GM23248 (cell line): ENCODE data around the gene GSTO2.

ENCODE experiments used
- EZH2 ChIP-seq: fragments of 200-600 bp; sonication (generic); IDR thresholded peaks from 2 replicates; pipeline ENCODE4 v1.6.1; 2018; ENCODE audit warnings: antibody characterized with exemption, mild to moderate bottlenecking; ENCODE audit not compliant: insufficient read depth, poor library complexity, severe bottlenecking
- EZH2phosphoT487 ChIP-seq: fragments of 200-600 bp; sonication (generic); IDR thresholded peaks from 2 replicates; pipeline ENCODE4 v1.6.1; 2018; ENCODE audit warnings: antibody characterized with exemption, moderate library complexity, mild to moderate bottlenecking, low read depth; ENCODE audit not compliant: insufficient read depth

- no peak for TF ChIP-seq EZH2
- no peak for TF ChIP-seq EZH2phosphoT487
Observed at GRCh38 chr10:104300736-104301292, 31.8 kb downstream of the GSTO2 start.
